K562 (cell line): ENCODE data around the gene EIF5. TPM values are rescaled to one million over a fixed set of nuclear protein-coding genes. Genes with fewer than 3 reads are reported as not detected.

ENCODE experiments used
- AFF1 ChIP-seq, 2 experiments: fragments of 450-650 bp; IDR thresholded peaks; 2 replicates each; pipeline ENCODE4 v1.6.1; 2018; ENCODE audit warnings: mild to moderate bottlenecking in 2 of 2, low read depth in 1 of 2; ENCODE audit not compliant: partially characterized antibody in 2 of 2
- BCOR ChIP-seq: fragments of 450-650 bp; IDR thresholded peaks from 2 replicates; pipeline ENCODE4 v1.6.1; 2016
- NCOA4 ChIP-seq: fragments of 450-650 bp; IDR thresholded peaks from 2 replicates; pipeline ENCODE4 v1.6.1; 2018; ENCODE audit warnings: mild to moderate bottlenecking; ENCODE audit not compliant: partially characterized antibody
- PHF8 ChIP-seq: fragments of 200-600 bp; sonication (generic); IDR thresholded peaks from 2 replicates; pipeline ENCODE4 v1.6.1; 2012; ENCODE audit warnings: mixed run types, mild to moderate bottlenecking, inconsistent platforms, low read length, moderate library complexity, borderline replicate concordance
- TCF15 ChIP-seq: fragments of 250-450 bp; sonication (Bioruptor Pico); IDR thresholded peaks from 2 replicates; pipeline ENCODE4 v1.8.0; 2022; ENCODE audit warnings: moderate library complexity, mild to moderate bottlenecking, inconsistent platforms
- polyA plus RNA-seq, 8 experiments: library from polyadenylated mRNA; depleted of rRNA in 4 of 8; stranded (reverse) in 5 of 8; unstranded in 3 of 8; fragments of >200 nt; fragmentation: Nextera tagmentation in 2 of 8; fragmentation: Illumina TruSeq in 1 of 8; extraction: Ambion mirVana in 2 of 8; extraction: Trizol in 1 of 8; gene quantifications; 2 replicates each; pipeline versions ENCODE4 v1.2.1 to v1.2.3, GENCODE V29; 2011 to 2014; ENCODE audit warnings: inconsistent platforms in 1 of 8, missing spikeins in 1 of 8
- total RNA-seq, 7 experiments: library from RNA; depleted of rRNA in 6 of 7; stranded (reverse); fragments of >200 nt in 6 of 7; fragmentation: Illumina TruSeq in 2 of 7; extraction: Trizol in 2 of 7; gene quantifications; 2 replicates each; pipeline versions ENCODE4 v1.2.1 to v1.2.3, GENCODE V29; 2011 to 2021; ENCODE audit warnings: low replicate concordance in 1 of 7

The EIF5 gene
- total and polyA plus RNA-seq, 9 of the 15 experiments (the other 6 are each of a cell fraction or from before 2014, with no cell fraction given) = 92.7 to 442 (median 190) TPM

GRCh38 chr14:103377522-103378037, 43.5 kb downstream of the EIF5 start (continued):
- TF ChIP-seq AFF1 (IDR thresholded peaks at IDR 0.05; ENCODE audit: low read depth in 1 of 2, partially characterized antibody in 2 of 2) (peak in 1 of 2 experiments; percentile 7), PHF8 (peak; percentile 21; the same call in 1 of the 2 replicates), NCOA4 (no peak), TCF15 (0 out of 2 replicates have a peak, but pooled peaks have one; percentile 33), BCOR (peak; percentile 48)
- TF ChIP-seq, all 486 proteins: peak for 10
